ENCODE measurements around the gene WFDC6. TPM values are rescaled to one million over a fixed set of nuclear protein-coding genes. Genes with fewer than 3 reads are reported as not detected.
A peak's percentile ranks its signal among the peaks of the same experiment; 100 is the strongest.
"Not testable (repeated sequence)": the region's sequence is repeated elsewhere in the genome, so short reads cannot be mapped to it uniquely, and the experiment has no call there.

Gene WFDC6
- total RNA-seq (2021) = not detected in 2 replicates
- not detected for Bru-seq, nascent RNA
- not detected for BruChase-seq, experiment 1, labeled RNA remaining after a 2-hour chase
- BruChase-seq, experiment 2, labeled RNA remaining after a 6-hour chase = percentile 10 among the genes with signal in this experiment
- long read RNA-seq = 0 reads

- H3K79me2 ChIP-seq (ENCODE audit: low read depth) = no peaks in the 10 kb centered on the region
- no peaks in the 10 kb centered on the region for H3K27me3 ChIP-seq (ENCODE audit: insufficient read depth, low read depth)
- H3K4me2 ChIP-seq = peak within 1 kb of the TSS; percentile 35
- intact Hi-C loops (cut with micrococcal nuclease; ENCODE audit: unreplicated experiment) = no loop called here
- CTCF ChIA-PET = interaction anchor here (0.5 kb wide), 1 partner anchor 125 kb away, joined by 6 read pairs; no protein-coding TSS in a partner anchor
- H2AFZ ChIP-seq = no peak within 1 kb of the TSS
- H4K20me1 ChIP-seq (ENCODE audit: insufficient read depth) = no peaks in the 10 kb centered on the region
- no peak for DNase-seq
- H3F3A ChIP-seq (ENCODE audit: insufficient read depth, low read depth) = peaks cover 7% of the 10 kb centered on the region; the same call in 1 of the 2 replicates
- H3K4me1 ChIP-seq (replicated peaks; ENCODE audit: insufficient read depth) = peaks cover 21% of the 10 kb centered on the region
- no peak within 1 kb of the TSS for H3K4me3 ChIP-seq
- H3K36me3 ChIP-seq (ENCODE audit: low read depth) = no peaks in the 10 kb centered on the region
- no peaks in the 10 kb centered on the region for H3K9me2 ChIP-seq (ENCODE audit: insufficient read depth)
- no peak within 1 kb of the TSS for H3K27ac ChIP-seq
- no peaks in the 10 kb centered on the region for H3K9me3 ChIP-seq (ENCODE audit: insufficient read depth, low read depth)
- POLR2A ChIA-PET (ENCODE audit: unreplicated experiment) = no interaction called here
- BruUV-seq (replicated peaks) = no TSS peak
- TF ChIP-seq, protein P1, sequence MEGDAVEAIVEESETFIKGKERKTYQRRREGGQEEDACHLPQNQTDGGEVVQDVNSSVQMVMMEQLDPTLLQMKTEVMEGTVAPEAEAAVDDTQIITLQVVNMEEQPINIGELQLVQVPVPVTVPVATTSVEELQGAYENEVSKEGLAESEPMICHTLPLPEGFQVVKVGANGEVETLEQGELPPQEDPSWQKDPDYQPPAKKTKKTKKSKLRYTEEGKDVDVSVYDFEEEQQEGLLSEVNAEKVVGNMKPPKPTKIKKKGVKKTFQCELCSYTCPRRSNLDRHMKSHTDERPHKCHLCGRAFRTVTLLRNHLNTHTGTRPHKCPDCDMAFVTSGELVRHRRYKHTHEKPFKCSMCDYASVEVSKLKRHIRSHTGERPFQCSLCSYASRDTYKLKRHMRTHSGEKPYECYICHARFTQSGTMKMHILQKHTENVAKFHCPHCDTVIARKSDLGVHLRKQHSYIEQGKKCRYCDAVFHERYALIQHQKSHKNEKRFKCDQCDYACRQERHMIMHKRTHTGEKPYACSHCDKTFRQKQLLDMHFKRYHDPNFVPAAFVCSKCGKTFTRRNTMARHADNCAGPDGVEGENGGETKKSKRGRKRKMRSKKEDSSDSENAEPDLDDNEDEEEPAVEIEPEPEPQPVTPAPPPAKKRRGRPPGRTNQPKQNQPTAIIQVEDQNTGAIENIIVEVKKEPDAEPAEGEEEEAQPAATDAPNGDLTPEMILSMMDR (conservative IDR thresholded peaks at IDR 0.05) = no peak
- TF ChIP-seq EZH2 (IDR thresholded peaks at IDR 0.05; ENCODE audit: low read depth) = no peak
These were observed at the start of gene WFDC6 for GRCh38 chr20:45539382-45539781. Gene WFDC6, minus strand, starts transcription at chr20:45539482. Its CDS starts 75 bp downstream, at chr20:45539407.

GRCh38 chr20:45588800-45589199 lies 49.5 kb upstream of the WFDC6 start:
- Histone ChIP-seq H3K27ac (no peak overlapping the region), H2AFZ (no peak overlapping the region), H3K9me3 (ENCODE audit: insufficient read depth, low read depth) (no peaks in the 10 kb centered on the region), H3K4me3 (no peak overlapping the region), H3F3A (ENCODE audit: insufficient read depth, low read depth) (no peaks in the 10 kb centered on the region), H3K36me3 (ENCODE audit: low read depth) (no peaks in the 10 kb centered on the region), H3K9me2 (ENCODE audit: insufficient read depth) (no peaks in the 10 kb centered on the region), H3K4me1 (replicated peaks; ENCODE audit: insufficient read depth) (no peaks in the 10 kb centered on the region), H4K20me1 (ENCODE audit: insufficient read depth) (no peaks in the 10 kb centered on the region), H3K4me2 (no peak overlapping the region), H3K79me2 (ENCODE audit: low read depth) (no peaks in the 10 kb centered on the region), H3K27me3 (ENCODE audit: insufficient read depth, low read depth) (no peaks in the 10 kb centered on the region)
- intact Hi-C loops (cut with micrococcal nuclease; ENCODE audit: unreplicated experiment) = no loop called here
- POLR2A ChIA-PET (ENCODE audit: unreplicated experiment) = no interaction called here
- no peak for DNase-seq
- TF ChIP-seq, protein P1 (conservative IDR thresholded peaks at IDR 0.05) = no peak
- no peak for TF ChIP-seq EZH2 (IDR thresholded peaks at IDR 0.05; ENCODE audit: low read depth)
- no TSS peak for BruUV-seq (replicated peaks)
- CTCF ChIA-PET = no interaction called here

DNA sequence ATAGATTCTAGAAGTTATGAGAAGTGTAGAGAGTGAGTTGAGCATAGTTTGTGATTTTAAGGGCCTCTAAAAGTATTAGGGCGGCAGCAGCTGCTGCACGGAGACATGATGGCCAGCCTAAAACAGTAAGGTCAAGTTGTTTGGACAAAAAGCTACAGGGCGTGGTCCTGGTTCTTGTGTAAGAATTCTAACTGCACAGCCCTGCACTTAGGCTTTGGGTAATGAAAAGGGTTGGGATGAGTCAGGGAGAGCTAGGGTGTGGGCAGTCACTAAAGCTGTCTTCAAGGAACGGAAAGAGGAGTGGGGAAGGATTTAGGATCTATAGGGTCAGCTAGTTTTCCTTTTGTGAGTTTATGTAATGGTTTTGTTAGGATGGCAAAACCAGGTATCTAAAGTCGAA lies 46.7 kb upstream of the WFDC6 start:
- H3K79me2 ChIP-seq (ENCODE audit: low read depth); H4K20me1 ChIP-seq (ENCODE audit: insufficient read depth); intact Hi-C loops (cut with micrococcal nuclease; ENCODE audit: unreplicated experiment); BruUV-seq (replicated peaks); H3K9me2 ChIP-seq (ENCODE audit: insufficient read depth); H3F3A ChIP-seq (ENCODE audit: insufficient read depth, low read depth); CTCF ChIA-PET; H3K27me3 ChIP-seq (ENCODE audit: insufficient read depth, low read depth); H3K4me3 ChIP-seq; POLR2A ChIA-PET (ENCODE audit: unreplicated experiment); H3K4me1 ChIP-seq (replicated peaks; ENCODE audit: insufficient read depth); H3K4me2 ChIP-seq; H3K36me3 ChIP-seq (ENCODE audit: low read depth); DNase-seq; H3K27ac ChIP-seq; H3K9me3 ChIP-seq (ENCODE audit: insufficient read depth, low read depth); H2AFZ ChIP-seq: not testable (repeated sequence)

DNA sequence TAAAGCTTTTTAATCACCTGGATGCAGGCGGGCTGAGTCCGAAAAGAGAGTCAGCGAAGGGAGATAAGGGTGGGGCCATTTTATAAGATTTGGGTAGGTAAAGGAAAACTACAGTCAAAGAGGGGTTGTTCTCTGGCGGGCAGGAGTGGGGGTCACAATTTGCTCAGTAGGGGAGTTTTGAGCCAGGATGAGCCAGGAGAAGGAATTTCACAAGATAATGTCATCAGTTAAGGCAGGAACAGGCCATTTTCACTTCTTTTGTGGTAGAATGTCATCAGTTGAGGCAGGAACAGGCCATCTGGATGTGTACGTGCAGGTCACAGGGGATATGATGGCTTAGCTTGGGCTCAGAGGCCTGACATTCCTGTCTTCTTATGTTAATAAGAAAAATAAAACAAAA lies 45.0 kb upstream of the WFDC6 start:
- CTCF ChIA-PET; H3K79me2 ChIP-seq (ENCODE audit: low read depth); H3K4me1 ChIP-seq (replicated peaks; ENCODE audit: insufficient read depth); H3K4me3 ChIP-seq; H4K20me1 ChIP-seq (ENCODE audit: insufficient read depth); POLR2A ChIA-PET (ENCODE audit: unreplicated experiment); BruUV-seq (replicated peaks); H3F3A ChIP-seq (ENCODE audit: insufficient read depth, low read depth); DNase-seq; H3K27me3 ChIP-seq (ENCODE audit: insufficient read depth, low read depth); H3K4me2 ChIP-seq; H3K27ac ChIP-seq; H2AFZ ChIP-seq; H3K9me3 ChIP-seq (ENCODE audit: insufficient read depth, low read depth); H3K36me3 ChIP-seq (ENCODE audit: low read depth); intact Hi-C loops (cut with micrococcal nuclease; ENCODE audit: unreplicated experiment); H3K9me2 ChIP-seq (ENCODE audit: insufficient read depth): not testable (repeated sequence)
